ENCODE measurements around the gene GSDME. TPM values are rescaled to one million over a fixed set of nuclear protein-coding genes. Genes with fewer than 3 reads are reported as not detected.

Gene GSDME
- polyA plus RNA-seq, 1 of the 3 experiments (the other 2 are of a cell fraction): 109 TPM

DNA sequence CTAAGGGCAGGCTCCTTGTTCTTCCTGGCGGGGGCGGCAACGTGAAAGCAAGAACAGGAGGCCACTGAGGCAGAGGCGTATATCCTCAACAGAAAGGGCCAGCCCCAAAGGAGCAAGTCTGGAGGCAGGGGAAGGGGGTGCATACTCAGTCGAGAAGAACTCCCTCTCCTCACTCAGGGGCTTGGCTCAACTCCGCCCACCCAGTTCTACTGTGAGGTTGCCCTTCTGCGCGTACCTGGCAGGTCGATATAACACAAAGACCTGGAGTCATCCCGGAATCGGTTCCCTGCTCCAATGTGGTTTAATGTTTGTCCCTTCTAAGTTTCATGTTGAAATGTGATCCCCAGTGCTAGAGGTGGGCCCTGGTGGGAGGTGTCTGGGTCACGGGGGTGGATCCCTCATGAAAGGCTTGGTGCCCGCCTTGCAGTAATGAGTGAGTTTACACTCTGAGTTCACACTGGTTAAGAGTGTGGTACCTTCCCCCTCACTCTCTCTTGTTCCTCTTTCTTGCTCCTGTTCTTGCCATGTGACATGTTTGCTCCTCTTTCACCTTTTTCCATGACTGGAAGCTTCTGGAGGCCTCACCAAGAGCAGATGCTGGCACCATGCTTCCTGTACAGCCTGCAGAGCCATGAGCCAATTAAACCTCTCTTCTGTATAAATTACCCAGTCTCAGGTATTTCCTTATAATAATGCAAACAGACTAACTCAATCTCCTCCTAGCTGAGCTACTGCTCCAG, 32.6 kb downstream of the GSDME start:
- H3K9ac ChIP-seq: no peak overlapping the region
- ChIA-PET POLR2A (no interaction called here), CTCF (interaction anchor here (1.0 kb wide), 1 partner anchor 44 kb away, joined by 3 read pairs; no protein-coding TSS in a partner anchor)
- DNase-seq: no peak
- H3K4me3 ChIP-seq (ENCODE audit: low read depth in 2 of 2, low read length in 1 of 2): no peak overlapping the region
- no peaks in the 10 kb centered on the region for H3K79me2 ChIP-seq (ENCODE audit: insufficient read depth)
- TF ChIP-seq POLR2AphosphoS5 (IDR thresholded peaks at IDR 0.05; ENCODE audit: low read depth, low read length) (no peak), GABPA (IDR thresholded peaks at IDR 0.05; ENCODE audit: low read depth) (no peak), TEAD4 (IDR thresholded peaks at IDR 0.05; ENCODE audit: borderline replicate concordance, insufficient read depth) (no peak), FOSL2 (IDR thresholded peaks at IDR 0.05; ENCODE audit: borderline replicate concordance, low read depth) (no peak), NFIC (IDR thresholded peaks at IDR 0.05; ENCODE audit: borderline replicate concordance) (no peak), NRF1 (IDR thresholded peaks at IDR 0.05; ENCODE audit: low read depth, low read length) (no peak), SMC3 (IDR thresholded peaks at IDR 0.05; ENCODE audit: low read depth, low read length) (no peak), TAF1 (IDR thresholded peaks at IDR 0.05; ENCODE audit: borderline replicate concordance, low read depth, low read length) (no peak), ELF1 (IDR thresholded peaks at IDR 0.05) (no peak), RCOR1 (IDR thresholded peaks at IDR 0.05; ENCODE audit: low read length) (no peak), JUND (IDR thresholded peaks at IDR 0.05) (no peak), MEF2A (IDR thresholded peaks at IDR 0.05; ENCODE audit: borderline replicate concordance, low read depth) (no peak), EZH2phosphoT487 (IDR thresholded peaks at IDR 0.05; ENCODE audit: borderline replicate concordance, low read depth) (no peak), FOXJ3 (CRISPR knock-in tag; IDR thresholded peaks at IDR 0.05) (no peak)
- TF ChIP-seq, protein P1, sequence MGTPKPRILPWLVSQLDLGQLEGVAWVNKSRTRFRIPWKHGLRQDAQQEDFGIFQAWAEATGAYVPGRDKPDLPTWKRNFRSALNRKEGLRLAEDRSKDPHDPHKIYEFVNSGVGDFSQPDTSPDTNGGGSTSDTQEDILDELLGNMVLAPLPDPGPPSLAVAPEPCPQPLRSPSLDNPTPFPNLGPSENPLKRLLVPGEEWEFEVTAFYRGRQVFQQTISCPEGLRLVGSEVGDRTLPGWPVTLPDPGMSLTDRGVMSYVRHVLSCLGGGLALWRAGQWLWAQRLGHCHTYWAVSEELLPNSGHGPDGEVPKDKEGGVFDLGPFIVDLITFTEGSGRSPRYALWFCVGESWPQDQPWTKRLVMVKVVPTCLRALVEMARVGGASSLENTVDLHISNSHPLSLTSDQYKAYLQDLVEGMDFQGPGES (IDR thresholded peaks at IDR 0.05; ENCODE audit: low read depth, low read length): no peak
- TF ChIP-seq, protein P2, sequence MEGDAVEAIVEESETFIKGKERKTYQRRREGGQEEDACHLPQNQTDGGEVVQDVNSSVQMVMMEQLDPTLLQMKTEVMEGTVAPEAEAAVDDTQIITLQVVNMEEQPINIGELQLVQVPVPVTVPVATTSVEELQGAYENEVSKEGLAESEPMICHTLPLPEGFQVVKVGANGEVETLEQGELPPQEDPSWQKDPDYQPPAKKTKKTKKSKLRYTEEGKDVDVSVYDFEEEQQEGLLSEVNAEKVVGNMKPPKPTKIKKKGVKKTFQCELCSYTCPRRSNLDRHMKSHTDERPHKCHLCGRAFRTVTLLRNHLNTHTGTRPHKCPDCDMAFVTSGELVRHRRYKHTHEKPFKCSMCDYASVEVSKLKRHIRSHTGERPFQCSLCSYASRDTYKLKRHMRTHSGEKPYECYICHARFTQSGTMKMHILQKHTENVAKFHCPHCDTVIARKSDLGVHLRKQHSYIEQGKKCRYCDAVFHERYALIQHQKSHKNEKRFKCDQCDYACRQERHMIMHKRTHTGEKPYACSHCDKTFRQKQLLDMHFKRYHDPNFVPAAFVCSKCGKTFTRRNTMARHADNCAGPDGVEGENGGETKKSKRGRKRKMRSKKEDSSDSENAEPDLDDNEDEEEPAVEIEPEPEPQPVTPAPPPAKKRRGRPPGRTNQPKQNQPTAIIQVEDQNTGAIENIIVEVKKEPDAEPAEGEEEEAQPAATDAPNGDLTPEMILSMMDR (IDR thresholded peaks at IDR 0.05): no peak
- TF ChIP-seq, protein P3, sequence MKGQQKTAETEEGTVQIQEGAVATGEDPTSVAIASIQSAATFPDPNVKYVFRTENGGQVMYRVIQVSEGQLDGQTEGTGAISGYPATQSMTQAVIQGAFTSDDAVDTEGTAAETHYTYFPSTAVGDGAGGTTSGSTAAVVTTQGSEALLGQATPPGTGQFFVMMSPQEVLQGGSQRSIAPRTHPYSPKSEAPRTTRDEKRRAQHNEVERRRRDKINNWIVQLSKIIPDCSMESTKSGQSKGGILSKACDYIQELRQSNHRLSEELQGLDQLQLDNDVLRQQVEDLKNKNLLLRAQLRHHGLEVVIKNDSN (IDR thresholded peaks at IDR 0.05; ENCODE audit: borderline replicate concordance, low read depth): no peak
- TF ChIP-seq, protein P4, sequence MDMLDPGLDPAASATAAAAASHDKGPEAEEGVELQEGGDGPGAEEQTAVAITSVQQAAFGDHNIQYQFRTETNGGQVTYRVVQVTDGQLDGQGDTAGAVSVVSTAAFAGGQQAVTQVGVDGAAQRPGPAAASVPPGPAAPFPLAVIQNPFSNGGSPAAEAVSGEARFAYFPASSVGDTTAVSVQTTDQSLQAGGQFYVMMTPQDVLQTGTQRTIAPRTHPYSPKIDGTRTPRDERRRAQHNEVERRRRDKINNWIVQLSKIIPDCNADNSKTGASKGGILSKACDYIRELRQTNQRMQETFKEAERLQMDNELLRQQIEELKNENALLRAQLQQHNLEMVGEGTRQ (IDR thresholded peaks at IDR 0.05; ENCODE audit: borderline replicate concordance, low read depth, low read length): no peak
- TF ChIP-seq, protein P5, sequence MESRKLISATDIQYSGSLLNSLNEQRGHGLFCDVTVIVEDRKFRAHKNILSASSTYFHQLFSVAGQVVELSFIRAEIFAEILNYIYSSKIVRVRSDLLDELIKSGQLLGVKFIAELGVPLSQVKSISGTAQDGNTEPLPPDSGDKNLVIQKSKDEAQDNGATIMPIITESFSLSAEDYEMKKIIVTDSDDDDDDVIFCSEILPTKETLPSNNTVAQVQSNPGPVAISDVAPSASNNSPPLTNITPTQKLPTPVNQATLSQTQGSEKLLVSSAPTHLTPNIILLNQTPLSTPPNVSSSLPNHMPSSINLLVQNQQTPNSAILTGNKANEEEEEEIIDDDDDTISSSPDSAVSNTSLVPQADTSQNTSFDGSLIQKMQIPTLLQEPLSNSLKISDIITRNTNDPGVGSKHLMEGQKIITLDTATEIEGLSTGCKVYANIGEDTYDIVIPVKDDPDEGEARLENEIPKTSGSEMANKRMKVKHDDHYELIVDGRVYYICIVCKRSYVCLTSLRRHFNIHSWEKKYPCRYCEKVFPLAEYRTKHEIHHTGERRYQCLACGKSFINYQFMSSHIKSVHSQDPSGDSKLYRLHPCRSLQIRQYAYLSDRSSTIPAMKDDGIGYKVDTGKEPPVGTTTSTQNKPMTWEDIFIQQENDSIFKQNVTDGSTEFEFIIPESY (IDR thresholded peaks at IDR 0.05; ENCODE audit: borderline replicate concordance, low read depth): no peak
- 96% methylated on average over 13 of the region's 13 CpGs for WGBS (ENCODE audit: low lambda C conversion rate)
- H4K20me1 ChIP-seq (ENCODE audit: insufficient read depth): no peaks in the 10 kb centered on the region
- H3K27me3 ChIP-seq (ENCODE audit: insufficient read depth): no peaks in the 10 kb centered on the region
- H3F3A ChIP-seq (replicated peaks; ENCODE audit: insufficient read depth): no peaks in the 10 kb centered on the region
- no peaks in the 10 kb centered on the region for H3K9me3 ChIP-seq
- H3K4me1 ChIP-seq (ENCODE audit: control insufficient read depth in 1 of 2, insufficient read depth in 2 of 2, low read depth in 1 of 2, low read length in 1 of 2): peaks cover 0 to 20% of the 10 kb centered on the region in 2 experiments; a peak in 1 of 4 replicates
- H2AFZ ChIP-seq (ENCODE audit: low read depth): no peak overlapping the region
- H3K4me2 ChIP-seq: no peak overlapping the region
- no peaks in the 10 kb centered on the region for H3K9me2 ChIP-seq
- H3K27ac ChIP-seq (ENCODE audit: low read depth in 2 of 2, low read length in 1 of 2): no peak overlapping the region
- H3K36me3 ChIP-seq (replicated peaks in 1 of 2; ENCODE audit: control insufficient read depth in 1 of 2, insufficient read depth in 2 of 2, low read length in 1 of 2): peaks cover 0 to 2% of the 10 kb centered on the region in 2 experiments
